GM13977 (cell line): Measurements from ENCODE around the gene PLA2G7.

Experiments
- DNase-seq: peaks from one replicate; pipeline ENCODE4 v3.0.0; 2012; ENCODE audit warnings: low spot score
- in situ Hi-C: fragments of 300-500 bp; cut with MboI; formaldehyde crosslinking; loops from one replicate; pipeline ENCODE4 v1.12.0; 2022; ENCODE audit warnings: low sequenced_read_pairs, low pct_unique_long_range_greater_than_20kb, mixed read lengths, inconsistent platforms; ENCODE audit not compliant: unreplicated experiment
- TF ChIP-seq, protein P1 (sequence below): IDR thresholded peaks from 2 replicates; pipeline ENCODE4 v1.5.1; 2012; ENCODE audit warnings: mild to moderate bottlenecking, control low read depth; ENCODE audit not compliant: insufficient read depth; ENCODE audit errors: extremely low read depth, missing control alignments

Gene PLA2G7

DNA sequence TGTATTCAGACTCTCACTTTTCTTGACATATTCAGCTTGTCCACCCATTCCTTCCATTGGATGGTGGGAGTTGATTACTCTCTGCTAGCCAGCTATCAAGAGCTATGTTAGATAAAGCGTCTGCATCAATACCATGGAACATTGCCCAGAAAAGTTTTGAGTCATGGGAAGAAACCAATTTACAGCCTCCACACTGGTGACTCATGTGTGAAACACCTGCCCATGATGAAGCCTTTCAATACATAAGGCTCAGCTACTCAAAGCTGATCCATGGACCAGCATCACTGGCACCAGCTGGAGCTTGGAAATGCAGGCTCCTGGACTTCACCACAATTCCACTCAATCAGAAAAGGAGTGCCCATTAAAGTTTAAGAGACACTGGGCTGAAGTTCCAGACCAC is 16.1 kb downstream of the PLA2G7 start:
- no peak for DNase-seq
- TF ChIP-seq, protein P1, sequence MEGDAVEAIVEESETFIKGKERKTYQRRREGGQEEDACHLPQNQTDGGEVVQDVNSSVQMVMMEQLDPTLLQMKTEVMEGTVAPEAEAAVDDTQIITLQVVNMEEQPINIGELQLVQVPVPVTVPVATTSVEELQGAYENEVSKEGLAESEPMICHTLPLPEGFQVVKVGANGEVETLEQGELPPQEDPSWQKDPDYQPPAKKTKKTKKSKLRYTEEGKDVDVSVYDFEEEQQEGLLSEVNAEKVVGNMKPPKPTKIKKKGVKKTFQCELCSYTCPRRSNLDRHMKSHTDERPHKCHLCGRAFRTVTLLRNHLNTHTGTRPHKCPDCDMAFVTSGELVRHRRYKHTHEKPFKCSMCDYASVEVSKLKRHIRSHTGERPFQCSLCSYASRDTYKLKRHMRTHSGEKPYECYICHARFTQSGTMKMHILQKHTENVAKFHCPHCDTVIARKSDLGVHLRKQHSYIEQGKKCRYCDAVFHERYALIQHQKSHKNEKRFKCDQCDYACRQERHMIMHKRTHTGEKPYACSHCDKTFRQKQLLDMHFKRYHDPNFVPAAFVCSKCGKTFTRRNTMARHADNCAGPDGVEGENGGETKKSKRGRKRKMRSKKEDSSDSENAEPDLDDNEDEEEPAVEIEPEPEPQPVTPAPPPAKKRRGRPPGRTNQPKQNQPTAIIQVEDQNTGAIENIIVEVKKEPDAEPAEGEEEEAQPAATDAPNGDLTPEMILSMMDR, result no peak
- in situ Hi-C loops, result no loop called here

GRCh38 chr6:46715141-46715540 is 20.0 kb downstream of the PLA2G7 start:
- in situ Hi-C loops, result no loop called here
- TF ChIP-seq, protein P1, result no peak
- no peak for DNase-seq

DNA sequence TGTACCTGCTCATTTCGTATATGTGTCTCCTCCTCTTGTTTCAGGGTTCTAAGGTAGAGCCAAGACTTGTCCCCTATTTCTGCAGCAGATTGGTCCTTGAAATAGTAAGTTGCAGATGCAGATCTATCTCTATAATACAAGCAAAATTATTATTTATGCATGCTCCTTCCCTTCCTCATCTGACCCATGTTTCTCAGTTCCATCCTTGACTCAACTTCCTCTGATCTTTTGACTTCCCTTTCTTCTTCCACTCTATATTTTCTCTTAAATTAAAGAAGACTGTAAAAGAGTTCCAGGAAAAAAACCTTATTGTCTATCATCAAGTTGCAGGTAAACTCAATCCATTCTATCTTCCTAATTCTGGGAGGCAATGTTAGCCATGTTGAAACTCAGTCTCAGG is 23.7 kb downstream of the PLA2G7 start:
- in situ Hi-C loops, result no loop called here
- TF ChIP-seq, protein P1, result no peak
- no peak for DNase-seq

DNA sequence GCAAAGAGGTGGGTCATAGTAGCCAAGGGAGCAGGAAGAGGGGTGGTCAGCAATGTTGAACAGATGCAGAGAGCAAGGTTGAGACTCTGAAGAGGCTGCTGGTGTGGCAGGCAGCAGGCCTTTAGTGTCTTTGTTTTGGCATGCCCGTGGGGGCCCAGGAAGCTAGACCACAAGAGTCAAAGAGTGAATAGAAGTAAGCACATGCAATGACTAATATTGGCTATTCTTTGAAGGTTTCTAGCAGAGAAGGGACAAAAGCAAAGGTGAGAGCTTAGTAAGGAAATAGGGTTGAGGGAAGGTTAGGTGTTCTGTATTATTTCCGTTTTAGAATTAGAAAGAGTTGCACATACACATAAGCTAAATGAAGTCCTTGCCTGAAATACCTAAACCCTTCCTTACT is 28.7 kb downstream of the PLA2G7 start:
- in situ Hi-C loops, result no loop called here
- no peak for DNase-seq
- TF ChIP-seq, protein P1, result no peak

DNA sequence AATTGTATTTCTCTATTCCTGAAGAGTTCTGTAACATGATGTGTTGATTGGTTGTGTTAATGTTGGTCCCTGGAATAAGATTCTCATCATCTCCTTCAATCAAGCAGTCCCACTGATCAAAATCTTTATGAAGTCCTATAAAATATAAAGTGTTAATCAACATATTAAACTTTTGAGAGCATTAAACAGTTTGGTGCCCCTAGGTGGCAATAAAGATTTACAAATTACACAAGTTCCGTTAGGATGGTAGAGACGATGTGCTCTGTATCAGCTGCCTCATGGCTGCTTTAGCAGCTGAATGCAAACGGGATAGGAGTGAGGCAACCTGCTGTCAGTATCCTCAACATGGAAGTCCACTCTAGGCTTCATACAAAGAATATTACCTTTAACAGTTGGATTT is 30.6 kb downstream of the PLA2G7 start:
- DNase-seq, result no peak
- in situ Hi-C loops, result no loop called here
- TF ChIP-seq, protein P1, result no peak

DNA sequence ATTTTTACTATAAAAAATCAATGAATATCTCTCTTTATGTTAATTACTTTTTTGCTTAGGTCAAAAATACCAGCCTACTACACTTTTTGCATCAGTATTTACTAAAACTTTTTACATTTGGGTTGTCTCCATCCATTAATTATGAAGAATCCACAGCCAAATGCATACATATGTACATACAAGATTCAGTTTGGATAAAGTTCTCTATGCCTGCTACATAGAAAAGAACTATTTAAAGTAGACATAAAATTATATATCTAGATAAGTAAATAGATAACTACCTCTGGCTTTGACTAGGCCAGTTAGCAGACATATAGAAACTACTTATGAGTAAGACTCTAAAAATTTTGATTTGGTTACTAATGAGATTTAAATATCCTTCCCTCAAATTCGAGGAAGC is 35.2 kb downstream of the PLA2G7 start:
- no peak for DNase-seq
- in situ Hi-C loops, result no loop called here

More for the DNA sequence above, 35.2 kb downstream of the PLA2G7 start:
- TF ChIP-seq, protein P1, result no peak
